ENCODE data around the gene SUSD4.

SUSD4 gene

DNA sequence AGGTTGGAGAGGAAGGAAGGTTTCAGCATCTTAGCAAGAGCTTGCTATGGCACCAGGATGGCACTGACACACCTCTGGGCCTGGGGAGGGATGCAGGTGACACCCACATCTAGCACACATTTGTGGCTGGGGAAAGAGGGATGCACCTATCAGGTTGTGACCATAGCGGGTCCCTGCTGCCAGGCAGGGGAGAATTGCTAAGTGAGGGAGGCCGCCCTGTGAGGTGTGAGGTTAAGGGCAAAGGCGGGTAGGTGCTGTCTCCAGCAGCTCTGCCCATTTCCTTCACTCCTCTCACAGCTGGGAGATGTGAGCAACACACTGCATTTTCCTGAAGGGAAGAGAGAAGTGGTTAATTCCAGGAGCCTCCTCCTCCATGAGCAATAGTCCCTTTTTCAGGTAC, 137.7 kb downstream of the SUSD4 start:
- TF ChIP-seq TCF12 (IDR thresholded peaks at IDR 0.05; ENCODE audit: low read depth) (no peak), CREB1 (IDR thresholded peaks at IDR 0.05; ENCODE audit: low read depth) (no peak), EP300 (IDR thresholded peaks at IDR 0.05; ENCODE audit: borderline replicate concordance) (no peak), TAF1 (IDR thresholded peaks at IDR 0.05; ENCODE audit: low read depth) (no peak), CEBPB (IDR thresholded peaks at IDR 0.05) (no peak), RAD21 (IDR thresholded peaks at IDR 0.05; ENCODE audit: low read depth) (no peak), ZBTB7A (IDR thresholded peaks at IDR 0.05; ENCODE audit: low read depth) (no peak), FOXM1 (IDR thresholded peaks at IDR 0.05; ENCODE audit: borderline replicate concordance, low read depth) (no peak)
- TF ChIP-seq, protein P1, sequence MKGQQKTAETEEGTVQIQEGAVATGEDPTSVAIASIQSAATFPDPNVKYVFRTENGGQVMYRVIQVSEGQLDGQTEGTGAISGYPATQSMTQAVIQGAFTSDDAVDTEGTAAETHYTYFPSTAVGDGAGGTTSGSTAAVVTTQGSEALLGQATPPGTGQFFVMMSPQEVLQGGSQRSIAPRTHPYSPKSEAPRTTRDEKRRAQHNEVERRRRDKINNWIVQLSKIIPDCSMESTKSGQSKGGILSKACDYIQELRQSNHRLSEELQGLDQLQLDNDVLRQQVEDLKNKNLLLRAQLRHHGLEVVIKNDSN (IDR thresholded peaks at IDR 0.05), result no peak
- TF ChIP-seq, protein P2, sequence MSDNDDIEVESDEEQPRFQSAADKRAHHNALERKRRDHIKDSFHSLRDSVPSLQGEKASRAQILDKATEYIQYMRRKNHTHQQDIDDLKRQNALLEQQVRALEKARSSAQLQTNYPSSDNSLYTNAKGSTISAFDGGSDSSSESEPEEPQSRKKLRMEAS (IDR thresholded peaks at IDR 0.05), result no peak

DNA sequence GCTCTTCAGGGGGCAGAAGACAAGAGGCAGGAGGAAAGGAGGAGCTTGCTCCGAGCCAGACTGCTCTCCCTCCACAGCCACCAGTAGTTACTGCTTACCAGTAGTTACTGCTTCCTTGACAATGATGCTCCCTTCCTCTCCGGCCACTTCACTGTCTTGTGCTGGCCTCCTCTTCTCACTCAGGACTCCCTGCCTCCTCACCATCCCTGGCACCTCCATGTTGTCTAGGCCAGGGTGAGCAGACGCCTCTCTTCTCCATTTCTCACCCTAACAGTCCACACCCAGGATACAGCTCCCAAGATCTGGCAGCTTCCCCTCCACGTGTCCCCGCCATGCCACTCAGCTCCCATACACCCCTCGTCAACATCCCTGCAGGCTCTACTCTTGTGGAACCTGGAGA, 138.5 kb downstream of the SUSD4 start:
- TF ChIP-seq TCF12 (IDR thresholded peaks at IDR 0.05; ENCODE audit: low read depth) (no peak), EGR1 (IDR thresholded peaks at IDR 0.05) (no peak), CEBPB (IDR thresholded peaks at IDR 0.05) (no peak), TAF1 (IDR thresholded peaks at IDR 0.05; ENCODE audit: low read depth) (no peak), ZBTB7A (IDR thresholded peaks at IDR 0.05; ENCODE audit: low read depth) (no peak), TEAD4 (IDR thresholded peaks at IDR 0.05) (no peak), YY1 (IDR thresholded peaks at IDR 0.05; ENCODE audit: low read depth) (no peak), NFIC (IDR thresholded peaks at IDR 0.05) (no peak), CREB1 (IDR thresholded peaks at IDR 0.05; ENCODE audit: low read depth) (no peak), RAD21 (IDR thresholded peaks at IDR 0.05; ENCODE audit: low read depth) (no peak), EP300 (IDR thresholded peaks at IDR 0.05; ENCODE audit: borderline replicate concordance) (no peak)
- TF ChIP-seq, protein P1 (IDR thresholded peaks at IDR 0.05), result no peak
- TF ChIP-seq, protein P3, sequence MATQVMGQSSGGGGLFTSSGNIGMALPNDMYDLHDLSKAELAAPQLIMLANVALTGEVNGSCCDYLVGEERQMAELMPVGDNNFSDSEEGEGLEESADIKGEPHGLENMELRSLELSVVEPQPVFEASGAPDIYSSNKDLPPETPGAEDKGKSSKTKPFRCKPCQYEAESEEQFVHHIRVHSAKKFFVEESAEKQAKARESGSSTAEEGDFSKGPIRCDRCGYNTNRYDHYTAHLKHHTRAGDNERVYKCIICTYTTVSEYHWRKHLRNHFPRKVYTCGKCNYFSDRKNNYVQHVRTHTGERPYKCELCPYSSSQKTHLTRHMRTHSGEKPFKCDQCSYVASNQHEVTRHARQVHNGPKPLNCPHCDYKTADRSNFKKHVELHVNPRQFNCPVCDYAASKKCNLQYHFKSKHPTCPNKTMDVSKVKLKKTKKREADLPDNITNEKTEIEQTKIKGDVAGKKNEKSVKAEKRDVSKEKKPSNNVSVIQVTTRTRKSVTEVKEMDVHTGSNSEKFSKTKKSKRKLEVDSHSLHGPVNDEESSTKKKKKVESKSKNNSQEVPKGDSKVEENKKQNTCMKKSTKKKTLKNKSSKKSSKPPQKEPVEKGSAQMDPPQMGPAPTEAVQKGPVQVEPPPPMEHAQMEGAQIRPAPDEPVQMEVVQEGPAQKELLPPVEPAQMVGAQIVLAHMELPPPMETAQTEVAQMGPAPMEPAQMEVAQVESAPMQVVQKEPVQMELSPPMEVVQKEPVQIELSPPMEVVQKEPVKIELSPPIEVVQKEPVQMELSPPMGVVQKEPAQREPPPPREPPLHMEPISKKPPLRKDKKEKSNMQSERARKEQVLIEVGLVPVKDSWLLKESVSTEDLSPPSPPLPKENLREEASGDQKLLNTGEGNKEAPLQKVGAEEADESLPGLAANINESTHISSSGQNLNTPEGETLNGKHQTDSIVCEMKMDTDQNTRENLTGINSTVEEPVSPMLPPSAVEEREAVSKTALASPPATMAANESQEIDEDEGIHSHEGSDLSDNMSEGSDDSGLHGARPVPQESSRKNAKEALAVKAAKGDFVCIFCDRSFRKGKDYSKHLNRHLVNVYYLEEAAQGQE (IDR thresholded peaks at IDR 0.05; ENCODE audit: low read depth), result no peak
- TF ChIP-seq, protein P2 (IDR thresholded peaks at IDR 0.05), result no peak

DNA sequence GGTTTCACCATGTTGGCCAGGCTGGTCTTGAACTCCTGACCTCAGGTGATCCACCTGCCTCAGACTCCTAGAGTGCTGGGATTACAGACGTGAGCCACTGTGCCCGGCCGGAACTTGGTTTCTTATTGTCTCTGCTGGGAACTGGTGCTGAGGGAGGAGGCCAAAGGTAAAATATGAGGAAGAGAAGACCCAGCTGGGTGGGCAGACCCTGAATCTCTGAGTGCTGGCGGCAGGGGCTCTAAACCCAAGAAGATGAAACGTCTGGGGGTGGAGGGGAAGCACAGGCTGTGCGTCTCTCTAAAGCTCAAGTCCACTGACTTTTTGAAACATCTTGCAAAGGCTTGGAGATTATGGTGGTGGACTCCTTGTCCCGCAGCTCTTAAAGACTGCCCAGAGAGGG, 138.9 kb downstream of the SUSD4 start:
- TF ChIP-seq TEAD4 (IDR thresholded peaks at IDR 0.05) (no peak), CREB1 (IDR thresholded peaks at IDR 0.05; ENCODE audit: low read depth) (no peak), ZBTB7A (IDR thresholded peaks at IDR 0.05; ENCODE audit: low read depth) (no peak), TAF1 (IDR thresholded peaks at IDR 0.05; ENCODE audit: low read depth) (no peak), EP300 (IDR thresholded peaks at IDR 0.05; ENCODE audit: borderline replicate concordance) (no peak), TCF12 (IDR thresholded peaks at IDR 0.05; ENCODE audit: low read depth) (no peak), CEBPB (IDR thresholded peaks at IDR 0.05) (no peak), YY1 (IDR thresholded peaks at IDR 0.05; ENCODE audit: low read depth) (no peak), RAD21 (IDR thresholded peaks at IDR 0.05; ENCODE audit: low read depth) (no peak), NFIC (IDR thresholded peaks at IDR 0.05) (no peak), EGR1 (IDR thresholded peaks at IDR 0.05) (no peak), FOXM1 (IDR thresholded peaks at IDR 0.05; ENCODE audit: borderline replicate concordance, low read depth) (no peak)
- TF ChIP-seq, protein P3 (IDR thresholded peaks at IDR 0.05; ENCODE audit: low read depth), result no peak
- TF ChIP-seq, protein P2 (IDR thresholded peaks at IDR 0.05), result no peak
- TF ChIP-seq, protein P1 (IDR thresholded peaks at IDR 0.05), result no peak

DNA sequence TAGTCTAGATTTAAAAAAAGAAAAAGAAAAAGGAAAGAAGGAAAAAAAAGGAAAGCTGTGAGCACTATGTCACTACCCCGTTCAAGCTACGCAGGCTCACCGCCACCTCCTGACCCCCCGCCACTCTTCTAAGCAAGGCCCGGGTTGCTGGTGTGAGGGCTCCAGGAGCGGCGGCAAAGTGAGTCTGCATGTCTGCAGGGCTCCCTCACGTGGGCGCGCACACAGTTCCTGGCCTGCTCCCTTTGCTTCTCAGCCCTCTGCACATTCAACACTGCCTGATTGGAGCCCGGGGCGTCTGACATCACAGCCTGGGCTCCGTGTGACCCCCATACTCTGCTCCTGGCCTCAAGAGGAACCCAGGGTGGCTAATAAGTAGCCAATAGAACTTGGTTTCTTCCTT, 139.5 kb downstream of the SUSD4 start:
- TF ChIP-seq FOXM1 (IDR thresholded peaks at IDR 0.05; ENCODE audit: borderline replicate concordance, low read depth) (no peak), CREB1 (IDR thresholded peaks at IDR 0.05; ENCODE audit: low read depth) (no peak), NFIC (IDR thresholded peaks at IDR 0.05) (no peak), TEAD4 (IDR thresholded peaks at IDR 0.05) (no peak), YY1 (IDR thresholded peaks at IDR 0.05; ENCODE audit: low read depth) (no peak), TAF1 (IDR thresholded peaks at IDR 0.05; ENCODE audit: low read depth) (no peak), RAD21 (IDR thresholded peaks at IDR 0.05; ENCODE audit: low read depth) (no peak), EGR1 (IDR thresholded peaks at IDR 0.05) (no peak), EP300 (IDR thresholded peaks at IDR 0.05; ENCODE audit: borderline replicate concordance) (no peak), TCF12 (IDR thresholded peaks at IDR 0.05; ENCODE audit: low read depth) (no peak)
- TF ChIP-seq, protein P1 (IDR thresholded peaks at IDR 0.05), result no peak
- TF ChIP-seq, protein P2 (IDR thresholded peaks at IDR 0.05), result no peak
- TF ChIP-seq, protein P3 (IDR thresholded peaks at IDR 0.05; ENCODE audit: low read depth), result no peak

Measured in Ishikawa (cell line).